HG02571 (cell line): ENCODE measurements around the gene CD6.
"Not testable (repeated sequence)": the region's sequence is repeated elsewhere in the genome, so short reads cannot be mapped to it uniquely, and the experiment has no call there.

Source experiments
- ATAC-seq: cut with Tn5 transposase; IDR thresholded peaks from one replicate; pipeline ENCODE4 v1.9.1; 2021; ENCODE audit warnings: mild to moderate bottlenecking, moderate library complexity; ENCODE audit not compliant: unreplicated experiment

Gene CD6

DNA sequence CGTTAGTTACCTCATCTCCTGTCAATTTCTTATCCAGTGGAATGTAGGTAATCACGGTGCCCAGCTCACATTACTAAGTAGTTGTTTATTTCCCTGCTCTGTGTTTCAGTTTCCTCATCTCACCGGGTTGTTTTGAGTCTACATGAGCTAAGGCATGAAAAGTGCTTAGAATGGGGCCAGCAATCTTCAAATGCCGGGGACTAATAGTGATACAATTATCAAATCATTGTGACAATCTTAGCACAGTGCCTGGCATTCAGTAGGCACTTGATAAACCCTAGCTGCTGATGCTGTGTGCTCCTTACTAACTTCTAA, 77.5 kb downstream of the CD6 start:
- ATAC-seq, result no peak

- no peak for ATAC-seq
Measured at GRCh38 chr11:61049859-61050258, 78.4 kb downstream of the CD6 start.

DNA sequence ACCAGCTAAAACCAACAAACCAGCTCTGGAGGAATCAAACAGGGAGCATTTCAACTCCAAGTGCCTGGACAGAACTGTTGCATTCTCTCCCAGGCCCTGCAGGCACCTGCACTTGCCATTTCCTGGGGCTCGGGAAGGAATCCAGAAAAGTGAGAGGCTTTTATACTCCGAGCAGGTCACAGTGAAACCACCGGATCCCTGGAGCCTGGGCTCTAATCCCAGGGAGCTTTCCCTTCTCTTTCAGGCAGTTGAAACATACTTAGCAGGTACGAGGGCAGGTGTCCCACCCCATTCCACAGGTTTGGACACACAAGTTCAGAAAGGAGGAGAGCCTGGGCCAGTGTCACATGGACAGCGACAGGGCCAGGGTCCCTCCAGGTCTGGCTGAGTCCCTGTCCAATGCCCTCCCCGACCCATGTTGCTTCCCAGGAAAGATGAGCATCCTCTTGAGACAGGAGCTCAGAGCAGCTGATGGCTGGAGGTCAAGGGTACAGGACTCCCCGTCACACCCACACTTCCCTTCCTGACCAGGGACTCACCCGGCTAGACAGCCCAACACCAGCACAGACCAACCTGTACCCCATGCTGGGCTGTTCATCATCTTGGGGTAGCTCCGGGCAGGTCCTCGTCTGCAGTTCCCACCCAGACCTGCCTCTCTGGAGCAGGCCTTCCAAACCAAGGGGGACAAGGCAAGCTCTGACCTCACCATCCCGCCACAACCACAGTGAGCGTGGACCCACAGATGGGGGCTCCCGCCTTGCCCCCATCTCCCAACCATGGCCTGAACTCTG, 80.9 kb downstream of the CD6 start:
- no peak for ATAC-seq

GRCh38 chr11:61053191-61053590, 81.7 kb downstream of the CD6 start:
- ATAC-seq, result no peak

GRCh38 chr11:61054513-61054912, 83.0 kb downstream of the CD6 start:
- ATAC-seq, result no peak

DNA sequence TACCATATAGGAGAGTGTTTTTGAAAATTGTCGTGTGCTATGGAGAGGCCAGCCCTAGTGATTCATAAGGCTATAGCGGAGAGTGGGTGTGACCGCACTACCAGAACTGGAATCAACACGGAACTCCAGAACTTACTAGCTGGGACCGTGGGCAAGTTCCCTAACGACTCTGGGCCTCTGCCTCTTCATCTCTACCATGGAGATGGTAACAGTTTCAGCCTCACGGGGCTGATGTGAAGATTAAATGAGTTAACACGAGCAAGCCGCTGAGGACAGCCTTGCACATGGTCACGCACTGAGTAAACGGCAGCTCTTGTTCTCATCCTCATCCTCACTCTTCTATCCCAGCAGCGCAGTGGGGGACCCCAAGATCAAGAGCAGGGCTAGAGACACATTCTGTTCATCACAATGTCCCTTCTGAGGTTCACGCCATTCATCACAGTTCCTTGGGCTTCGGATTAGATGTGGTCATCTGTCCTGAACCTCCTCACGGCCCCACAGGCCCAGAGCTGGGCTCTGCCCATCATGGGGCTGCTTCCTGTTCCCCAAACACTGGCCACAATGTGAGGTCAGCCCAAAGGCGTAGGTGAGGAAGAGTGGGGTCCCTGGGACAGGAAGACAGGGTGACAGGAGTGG, 83.6 kb downstream of the CD6 start:
- no peak for ATAC-seq

- ATAC-seq, result no peak
Measured at GRCh38 chr11:61055776-61056175, 84.3 kb downstream of the CD6 start.

GRCh38 chr11:61056571-61056970, 85.1 kb downstream of the CD6 start:
- no peak for ATAC-seq

GRCh38 chr11:61056981-61057380, 85.5 kb downstream of the CD6 start:
- ATAC-seq, result no peak

- ATAC-seq, result no peak
Measured at GRCh38 chr11:61057615-61058014, 86.1 kb downstream of the CD6 start.

GRCh38 chr11:61058583-61059259, 87.2 kb downstream of the CD6 start:
- ATAC-seq, result no peak

- no peak for ATAC-seq
Measured at GRCh38 chr11:61059260-61059752, 87.8 kb downstream of the CD6 start.

DNA sequence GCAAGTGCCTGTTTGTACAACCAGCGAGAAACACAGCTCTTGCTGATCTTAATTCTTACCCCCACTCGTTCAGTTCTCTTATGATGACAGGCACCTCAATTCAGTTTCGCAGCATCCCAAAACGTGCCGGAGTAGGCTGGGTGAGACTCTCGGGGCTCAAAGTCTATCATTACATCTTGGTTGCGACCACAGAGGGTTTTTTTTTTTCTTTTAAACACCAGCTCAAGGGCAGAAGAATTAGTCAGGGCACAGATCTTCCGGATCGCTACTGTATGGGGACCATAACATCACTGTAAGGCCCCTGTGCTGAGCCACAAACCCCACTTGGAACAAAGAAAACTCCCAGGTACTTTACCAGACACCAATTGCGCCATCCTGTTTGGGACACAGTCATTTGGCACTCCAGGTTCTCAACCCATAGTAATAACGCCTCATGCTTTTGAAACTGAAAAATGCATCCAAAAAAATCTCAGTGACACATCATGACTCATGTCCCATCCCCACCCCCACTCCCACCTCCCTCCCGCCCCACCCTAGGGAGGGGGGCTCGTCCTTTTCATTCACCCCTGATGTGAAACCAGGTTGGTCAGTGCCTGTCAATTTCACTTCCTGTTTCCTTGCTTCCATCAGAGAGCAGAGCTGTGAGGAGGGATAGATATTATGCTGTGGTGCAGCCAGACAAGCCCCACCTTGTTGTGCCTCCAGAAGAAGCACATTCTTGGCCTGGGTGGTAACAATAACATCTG, 89.8 kb downstream of the CD6 start:
- peak; percentile 77 for ATAC-seq

GRCh38 chr11:61062181-61062930, 90.9 kb downstream of the CD6 start:
- ATAC-seq, result no peak

DNA sequence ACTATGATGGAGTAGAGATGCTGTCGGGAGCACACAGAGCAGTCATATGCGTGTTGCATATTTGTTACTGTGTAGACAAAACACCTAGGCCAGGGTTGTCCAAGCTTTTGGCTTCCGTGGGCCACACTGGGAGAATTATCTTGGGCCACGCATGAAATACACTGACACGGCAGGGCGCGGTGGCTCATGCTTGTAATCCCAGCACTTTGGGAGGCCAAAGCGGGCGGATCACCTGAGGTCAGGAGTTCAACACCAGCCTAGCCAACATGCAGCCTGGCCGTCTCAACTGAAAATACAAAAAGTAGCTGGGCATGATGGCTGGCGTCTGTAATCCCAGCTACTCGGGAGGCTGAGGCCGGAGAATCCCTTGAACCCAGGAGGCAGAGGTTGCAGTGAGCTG, 93.8 kb downstream of the CD6 start:
- not testable (repeated sequence) for ATAC-seq

GRCh38 chr11:61065955-61066638, 94.6 kb downstream of the CD6 start:
- ATAC-seq, result no peak

DNA sequence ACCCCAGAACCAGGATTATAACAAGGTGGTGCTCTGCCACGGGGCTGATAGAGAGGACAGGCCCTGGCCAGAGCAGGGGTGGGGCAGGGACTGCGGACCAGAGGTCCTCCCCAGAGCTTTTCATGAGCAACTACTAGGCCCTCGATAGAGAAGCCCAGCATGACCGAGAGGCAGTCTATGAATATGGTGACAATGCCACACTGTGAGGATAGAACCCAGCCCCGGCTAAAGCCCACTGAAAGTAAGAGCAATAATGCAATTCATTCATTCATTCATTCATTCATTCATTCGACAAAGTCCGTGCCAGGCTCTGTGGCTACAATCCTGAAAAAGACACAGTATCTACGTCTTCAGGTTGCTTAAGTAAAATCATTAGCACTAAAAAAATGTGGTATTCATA, 95.2 kb downstream of the CD6 start:
- ATAC-seq, result no peak

GRCh38 chr11:61067782-61068446, 96.4 kb downstream of the CD6 start:
- no peak for ATAC-seq

- no peak for ATAC-seq
Measured at GRCh38 chr11:61068581-61068980, 97.1 kb downstream of the CD6 start.

DNA sequence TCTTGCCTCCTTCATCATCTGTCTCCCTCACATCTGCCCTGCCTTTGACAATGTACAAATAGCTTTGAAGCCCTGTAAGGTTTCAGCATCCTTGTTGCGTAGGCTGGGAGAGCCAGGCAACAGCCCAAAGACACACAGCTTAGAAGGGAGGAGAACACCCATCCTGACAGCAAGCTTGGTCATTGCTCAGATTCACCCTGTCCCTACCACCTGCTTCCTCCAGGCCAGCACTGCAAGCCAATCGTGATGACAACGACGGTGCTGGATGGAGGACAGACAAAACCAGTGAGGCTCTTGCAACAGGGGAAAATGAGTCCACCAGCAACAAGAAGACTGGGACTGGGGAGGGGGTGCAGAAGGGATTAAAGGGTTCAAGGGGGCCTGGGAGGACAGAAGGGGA, 97.9 kb downstream of the CD6 start:
- ATAC-seq, result no peak
